ENCODE data around the gene PRR20G.
"Not testable (repeated sequence)": the region's sequence is repeated elsewhere in the genome, so short reads cannot be mapped to it uniquely, and the experiment has no call there.

- TF ChIP-seq, protein P1, sequence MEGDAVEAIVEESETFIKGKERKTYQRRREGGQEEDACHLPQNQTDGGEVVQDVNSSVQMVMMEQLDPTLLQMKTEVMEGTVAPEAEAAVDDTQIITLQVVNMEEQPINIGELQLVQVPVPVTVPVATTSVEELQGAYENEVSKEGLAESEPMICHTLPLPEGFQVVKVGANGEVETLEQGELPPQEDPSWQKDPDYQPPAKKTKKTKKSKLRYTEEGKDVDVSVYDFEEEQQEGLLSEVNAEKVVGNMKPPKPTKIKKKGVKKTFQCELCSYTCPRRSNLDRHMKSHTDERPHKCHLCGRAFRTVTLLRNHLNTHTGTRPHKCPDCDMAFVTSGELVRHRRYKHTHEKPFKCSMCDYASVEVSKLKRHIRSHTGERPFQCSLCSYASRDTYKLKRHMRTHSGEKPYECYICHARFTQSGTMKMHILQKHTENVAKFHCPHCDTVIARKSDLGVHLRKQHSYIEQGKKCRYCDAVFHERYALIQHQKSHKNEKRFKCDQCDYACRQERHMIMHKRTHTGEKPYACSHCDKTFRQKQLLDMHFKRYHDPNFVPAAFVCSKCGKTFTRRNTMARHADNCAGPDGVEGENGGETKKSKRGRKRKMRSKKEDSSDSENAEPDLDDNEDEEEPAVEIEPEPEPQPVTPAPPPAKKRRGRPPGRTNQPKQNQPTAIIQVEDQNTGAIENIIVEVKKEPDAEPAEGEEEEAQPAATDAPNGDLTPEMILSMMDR (IDR thresholded peaks at IDR 0.05): not testable (repeated sequence)
- not testable (repeated sequence) for TF ChIP-seq POLR2A (IDR thresholded peaks at IDR 0.05)
These were observed 21.0 kb upstream of the PRR20G start for GRCh38 chr3:127308821-127309220.

Data from vagina (tissue), 2 donors.